Endodermal cell (in vitro differentiated cells): Measurements from ENCODE around the gene PTPRCAP. TPM values are rescaled to one million over a fixed set of nuclear protein-coding genes. Genes with fewer than 3 reads are reported as not detected.
A peak's percentile ranks its signal among the peaks of the same experiment; 100 is the strongest.
"Not testable (repeated sequence)": the region's sequence is repeated elsewhere in the genome, so short reads cannot be mapped to it uniquely, and the experiment has no call there.

Source experiments
- DNase-seq: peaks from one replicate; pipeline ENCODE4 v3.0.0-alpha.2; 2017
- H3K27ac ChIP-seq: 2 replicates; pipeline ENCODE4 v1.5.1; 2013; ENCODE audit warnings: mild to moderate bottlenecking, low read depth, low read length, moderate library complexity
- H3K27me3 ChIP-seq: 2 replicates; pipeline ENCODE4 v1.6.1; 2013; ENCODE audit warnings: mild to moderate bottlenecking, low read length, moderate library complexity; ENCODE audit not compliant: insufficient read depth, control insufficient read depth, poor library complexity, severe bottlenecking
- H3K36me3 ChIP-seq: 2 replicates; pipeline ENCODE4 v1.7.0; 2013; ENCODE audit warnings: mild to moderate bottlenecking, low read length, moderate library complexity; ENCODE audit not compliant: control insufficient read depth, insufficient read depth
- H3K4me1 ChIP-seq: one replicate; pipeline ENCODE4 v1.7.0; 2013; ENCODE audit warnings: low read length; ENCODE audit not compliant: control insufficient read depth, insufficient read depth
- H3K4me3 ChIP-seq: 2 replicates; pipeline ENCODE4 v1.5.1; 2013; ENCODE audit warnings: mild to moderate bottlenecking, low read length, moderate library complexity
- H3K9ac ChIP-seq: 2 replicates; pipeline ENCODE4 v1.6.1; 2013; ENCODE audit warnings: mild to moderate bottlenecking, low read length, moderate library complexity; ENCODE audit not compliant: poor library complexity, severe bottlenecking; ENCODE audit errors: extremely low read depth
- H3K9me3 ChIP-seq: 2 replicates; pipeline ENCODE4 v1.6.1; 2013; ENCODE audit warnings: mild to moderate bottlenecking, low read length, moderate library complexity; ENCODE audit not compliant: control insufficient read depth
- H3K27ac Mint-ChIP-seq: 2 replicates; pipeline ENCODE4 v1.8.0; 2020; ENCODE audit warnings: mixed read lengths
- H3K27me3 Mint-ChIP-seq: 2 replicates; pipeline ENCODE4 v1.8.0; 2021; ENCODE audit warnings: mild to moderate bottlenecking, mixed read lengths; ENCODE audit not compliant: insufficient read depth
- H3K36me3 Mint-ChIP-seq: 2 replicates; pipeline ENCODE4 v1.8.0; 2020; ENCODE audit warnings: low read depth, mixed read lengths
- H3K4me1 Mint-ChIP-seq: 2 replicates; pipeline ENCODE4 v1.8.0; 2020; ENCODE audit warnings: mixed read lengths
- H3K4me3 Mint-ChIP-seq: 2 replicates; pipeline ENCODE4 v1.8.0; 2020; ENCODE audit warnings: mild to moderate bottlenecking, moderate library complexity, mixed read lengths
- H3K9me3 Mint-ChIP-seq: 2 replicates; pipeline ENCODE4 v1.8.0; 2020; ENCODE audit warnings: mild to moderate bottlenecking, mixed read lengths
- WGBS, 2 experiments: methylation state at CpG; one replicate each; pipeline versions ENCODE4 v1.1.5 to v1.1.7; 2013; ENCODE audit warnings: missing lambda C conversion rate in 2 of 2, mixed read lengths in 1 of 2; ENCODE audit not compliant: insufficient coverage in 1 of 2, insufficient read length in 1 of 2; 5-methylcytosine and 5-hydroxymethylcytosine counted together
- total RNA-seq, 2 donors: library from RNA; stranded (reverse); fragmentation: NEBNext Ultra II Directional in 1 of 2; extraction: Animal tissue kit (Norgen Biotek cat#: 25700) in 1 of 2; gene quantifications; 2 replicates in 1 of 2; 3 replicates in 1 of 2; pipeline ENCODE4 v1.2.1, GENCODE V29; 2021
- TF ChIP-seq, protein P1 (sequence below): fragments of 200-600 bp; sonication (generic); conservative IDR thresholded peaks from 2 replicates; pipeline ENCODE4 v1.5.0; 2021; ENCODE audit warnings: antibody characterized with exemption, mild to moderate bottlenecking

PTPRCAP gene
- total RNA-seq, 2 donors from 2014 or later: 2.1 TPM; not detected in 1

DNA sequence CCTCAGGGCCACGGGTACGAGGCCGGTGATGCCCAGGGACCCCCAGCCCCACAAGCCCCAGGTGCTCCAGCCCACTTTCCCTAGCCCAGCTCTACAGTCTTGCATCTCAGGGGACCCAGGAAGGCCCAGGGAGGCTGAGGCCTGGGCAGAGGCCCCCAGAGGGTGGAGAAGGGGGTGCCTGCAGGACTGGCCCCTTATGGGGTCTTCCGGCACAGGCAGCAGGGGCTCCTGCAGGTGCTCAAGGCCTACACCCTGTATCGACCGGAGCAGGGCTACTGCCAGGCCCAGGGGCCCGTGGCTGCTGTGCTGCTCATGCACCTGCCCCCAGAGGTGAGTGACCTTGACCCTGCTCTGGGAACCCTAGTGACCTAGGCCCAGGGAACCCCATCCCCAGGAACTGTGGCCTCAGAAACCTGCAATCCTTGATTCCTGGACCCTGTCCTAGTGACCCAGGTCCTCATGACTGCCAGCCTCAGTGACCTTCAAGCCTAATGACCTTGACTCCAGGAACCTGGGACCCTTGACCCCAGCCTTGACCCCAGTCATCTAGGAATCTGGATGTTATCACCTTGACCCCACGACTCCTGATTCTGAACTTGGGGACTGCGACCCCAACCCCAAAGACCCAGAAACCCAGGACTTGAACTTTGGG, 31.7 kb downstream of the PTPRCAP start:
- Mint-ChIP-seq H3K36me3 (no peaks in the 10 kb centered on the region), H3K9me3 (no peaks in the 10 kb centered on the region), H3K27ac (no peak overlapping the region), H3K4me1 (peaks cover under 1% of the 10 kb centered on the region), H3K27me3 (peaks cover 5% of the 10 kb centered on the region), H3K4me3 (no peak overlapping the region)
- Histone ChIP-seq H3K27me3 (no peaks in the 10 kb centered on the region), H3K4me3 (no peak overlapping the region), H3K9me3 (no peaks in the 10 kb centered on the region), H3K4me1 (peaks cover 8% of the 10 kb centered on the region), H3K36me3 (no peaks in the 10 kb centered on the region), H3K9ac (no peak overlapping the region), H3K27ac (no peak overlapping the region)
- TF ChIP-seq, protein P1, sequence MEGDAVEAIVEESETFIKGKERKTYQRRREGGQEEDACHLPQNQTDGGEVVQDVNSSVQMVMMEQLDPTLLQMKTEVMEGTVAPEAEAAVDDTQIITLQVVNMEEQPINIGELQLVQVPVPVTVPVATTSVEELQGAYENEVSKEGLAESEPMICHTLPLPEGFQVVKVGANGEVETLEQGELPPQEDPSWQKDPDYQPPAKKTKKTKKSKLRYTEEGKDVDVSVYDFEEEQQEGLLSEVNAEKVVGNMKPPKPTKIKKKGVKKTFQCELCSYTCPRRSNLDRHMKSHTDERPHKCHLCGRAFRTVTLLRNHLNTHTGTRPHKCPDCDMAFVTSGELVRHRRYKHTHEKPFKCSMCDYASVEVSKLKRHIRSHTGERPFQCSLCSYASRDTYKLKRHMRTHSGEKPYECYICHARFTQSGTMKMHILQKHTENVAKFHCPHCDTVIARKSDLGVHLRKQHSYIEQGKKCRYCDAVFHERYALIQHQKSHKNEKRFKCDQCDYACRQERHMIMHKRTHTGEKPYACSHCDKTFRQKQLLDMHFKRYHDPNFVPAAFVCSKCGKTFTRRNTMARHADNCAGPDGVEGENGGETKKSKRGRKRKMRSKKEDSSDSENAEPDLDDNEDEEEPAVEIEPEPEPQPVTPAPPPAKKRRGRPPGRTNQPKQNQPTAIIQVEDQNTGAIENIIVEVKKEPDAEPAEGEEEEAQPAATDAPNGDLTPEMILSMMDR: no peak
- DNase-seq: no peak
- 92 to 98% methylated on average over 5 to 9 of the region's 9 CpGs for WGBS, 2 experiments

DNA sequence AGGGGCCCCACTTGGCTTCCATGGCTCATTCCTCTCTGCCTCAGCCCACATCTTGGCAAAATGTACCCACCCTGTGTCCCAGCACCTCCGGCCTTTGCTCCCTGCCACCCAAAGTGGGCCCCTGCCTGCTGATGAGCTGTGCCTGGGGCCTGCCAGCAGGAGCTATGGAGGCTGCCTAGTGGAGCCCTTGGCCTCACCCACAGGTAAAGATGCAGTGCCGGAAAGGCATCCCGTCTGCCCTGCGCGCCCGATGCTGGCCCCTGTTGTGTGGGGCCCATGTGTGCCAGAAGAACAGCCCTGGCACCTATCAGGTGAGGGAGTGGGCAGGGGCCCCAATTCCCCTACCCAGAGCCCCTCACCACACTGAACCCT, 32.3 kb downstream of the PTPRCAP start:
- TF ChIP-seq, protein P1: no peak
- no peak overlapping the region for H3K4me3 ChIP-seq
- H3K9me3 ChIP-seq: no peaks in the 10 kb centered on the region
- Mint-ChIP-seq H3K27ac (no peak overlapping the region), H3K36me3 (peaks cover 6% of the 10 kb centered on the region), H3K4me1 (peaks cover 6% of the 10 kb centered on the region), H3K4me3 (no peak overlapping the region), H3K9me3 (no peaks in the 10 kb centered on the region), H3K27me3 (peaks cover 5% of the 10 kb centered on the region)
- WGBS, 2 experiments: 95% methylated on average over 6 of the region's 6 CpGs; no CpG with 5 or more reads in 1 of the 2 experiments
- peaks cover 5% of the 10 kb centered on the region for H3K36me3 ChIP-seq
- H3K4me1 ChIP-seq: peaks cover 8% of the 10 kb centered on the region
- DNase-seq: no peak
- H3K27ac ChIP-seq: no peak overlapping the region
- H3K27me3 ChIP-seq: no peaks in the 10 kb centered on the region
- no peak overlapping the region for H3K9ac ChIP-seq

DNA sequence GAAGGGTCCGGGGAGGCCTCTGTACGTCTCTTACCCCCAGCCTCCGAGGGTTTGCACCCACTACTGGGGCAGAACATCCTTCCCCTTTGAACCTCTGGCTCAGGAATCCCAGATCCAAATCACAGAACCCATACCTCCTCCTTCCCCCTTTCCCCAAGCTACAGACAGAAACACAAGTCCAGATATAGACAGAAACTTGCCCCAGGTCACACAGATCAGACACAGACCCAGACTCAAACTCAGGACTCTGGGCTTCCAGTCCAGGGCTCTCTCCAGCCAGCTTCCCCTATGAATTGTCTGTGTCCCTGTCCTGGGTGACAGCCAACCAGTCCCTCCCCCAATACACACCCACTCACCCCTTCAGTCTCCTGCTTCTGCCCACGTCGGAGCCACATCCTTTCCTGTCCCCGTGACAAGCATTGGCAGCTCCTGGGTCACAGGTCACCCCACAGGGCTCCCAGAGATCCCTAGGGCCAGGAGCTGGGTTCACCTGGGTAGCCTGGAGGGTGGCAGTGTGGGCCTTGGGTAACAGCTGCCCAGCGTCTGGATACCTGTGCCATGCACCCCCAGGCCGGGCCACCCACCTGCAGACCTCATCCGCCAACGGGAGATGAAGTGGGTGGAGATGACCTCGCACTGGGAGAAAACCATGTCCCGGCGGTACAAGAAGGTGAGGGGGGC, 32.8 kb downstream of the PTPRCAP start:
- peaks cover 8% of the 10 kb centered on the region for H3K36me3 Mint-ChIP-seq
- no peak for DNase-seq
- WGBS, 2 experiments: 95 to 100% methylated on average over 4 to 13 of the region's 13 CpGs
- H3K27ac Mint-ChIP-seq: no peak overlapping the region
- Histone ChIP-seq H3K4me1 (peaks cover 10% of the 10 kb centered on the region), H3K9me3 (no peaks in the 10 kb centered on the region), H3K27ac (no peak overlapping the region), H3K27me3 (no peaks in the 10 kb centered on the region), H3K9ac (no peak overlapping the region), H3K4me3 (no peak overlapping the region), H3K36me3 (peaks cover 8% of the 10 kb centered on the region)
- TF ChIP-seq, protein P1: no peak
- no peaks in the 10 kb centered on the region for H3K9me3 Mint-ChIP-seq
- peaks cover 5% of the 10 kb centered on the region for H3K27me3 Mint-ChIP-seq
- no peak overlapping the region for H3K4me3 Mint-ChIP-seq
- peaks cover 8% of the 10 kb centered on the region for H3K4me1 Mint-ChIP-seq

DNA sequence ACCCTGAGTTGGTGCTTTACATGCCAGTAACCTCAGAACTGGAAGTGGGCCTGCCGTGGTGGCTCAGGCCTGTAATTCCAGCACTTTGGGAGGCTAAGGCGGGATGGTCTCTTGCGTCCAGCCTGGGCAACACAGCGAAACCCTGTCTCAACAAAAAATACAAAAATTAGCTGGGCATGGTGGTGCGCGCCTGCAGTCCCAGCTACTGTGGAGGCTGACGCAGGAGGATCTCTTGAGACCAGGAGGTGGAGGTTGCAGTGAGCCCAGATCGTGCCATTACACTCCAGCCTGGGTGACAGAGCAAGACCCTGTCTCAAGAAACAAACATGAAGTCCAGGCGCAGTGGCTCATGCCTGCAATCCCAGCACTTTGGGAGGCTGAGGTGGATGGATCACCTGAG, 34.4 kb downstream of the PTPRCAP start:
- H3K27me3 ChIP-seq, H3K9me3 Mint-ChIP-seq, H3K4me3 Mint-ChIP-seq, H3K27me3 Mint-ChIP-seq, H3K27ac Mint-ChIP-seq, H3K27ac ChIP-seq, H3K4me1 Mint-ChIP-seq, H3K9ac ChIP-seq, H3K4me3 ChIP-seq, H3K4me1 ChIP-seq, H3K9me3 ChIP-seq, DNase-seq: not testable (repeated sequence)
- WGBS, 2 experiments: 93 to 96% methylated on average over 9 of the region's 9 CpGs
- H3K36me3 ChIP-seq: peaks cover 20% of the 10 kb centered on the region
- peaks cover 19% of the 10 kb centered on the region for H3K36me3 Mint-ChIP-seq

DNA sequence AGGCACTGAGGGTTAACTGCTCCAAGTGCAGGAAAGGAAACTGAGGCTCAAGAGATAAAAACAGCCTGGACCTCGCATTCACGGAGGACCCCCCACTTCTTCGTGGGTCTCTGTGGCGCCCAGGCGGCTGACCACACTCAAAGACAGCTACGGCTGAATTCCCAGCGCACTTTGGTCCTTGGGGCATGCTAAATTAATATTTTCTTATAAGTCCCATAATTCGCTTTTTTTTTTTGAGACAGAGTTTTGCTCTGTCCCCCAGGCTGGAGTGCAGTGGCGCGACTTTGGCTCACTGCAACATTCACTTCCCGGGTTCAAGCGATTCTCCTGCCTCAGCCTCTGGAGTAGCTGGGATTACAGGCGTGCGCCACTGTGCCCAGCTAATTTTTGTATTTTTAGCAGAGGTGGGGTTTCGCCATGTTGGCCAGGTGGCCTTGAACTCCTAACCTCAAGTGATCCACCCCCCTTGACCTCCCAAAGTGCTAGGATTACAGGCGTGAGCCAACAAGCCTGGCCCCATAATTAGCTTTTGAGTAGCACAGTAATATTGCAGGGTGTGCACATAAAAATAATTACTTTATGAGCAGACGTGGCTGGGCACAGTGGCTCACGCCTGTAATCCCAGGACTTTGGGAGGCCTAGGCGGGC, 35.2 kb downstream of the PTPRCAP start:
- not testable (repeated sequence) for H3K27me3 Mint-ChIP-seq, DNase-seq, H3K4me3 ChIP-seq, H3K9ac ChIP-seq, H3K27ac ChIP-seq, H3K27ac Mint-ChIP-seq, H3K9me3 Mint-ChIP-seq, H3K9me3 ChIP-seq, H3K4me1 ChIP-seq, H3K27me3 ChIP-seq, H3K4me1 Mint-ChIP-seq
- 87 to 89% methylated on average over 18 to 19 of the region's 19 CpGs for WGBS, 2 experiments
- peaks cover 26% of the 10 kb centered on the region for H3K36me3 Mint-ChIP-seq
- peak overlapping the region; percentile 66 for H3K4me3 Mint-ChIP-seq
- H3K36me3 ChIP-seq: peaks cover 28% of the 10 kb centered on the region
